DMS114 treated with DMSO at 0.1 percent for 48 hours (cell line): ENCODE measurements around the gene RPH3AL.
"Not testable (repeated sequence)": the region's sequence is repeated elsewhere in the genome, so short reads cannot be mapped to it uniquely, and the experiment has no call there.

ENCODE experiments used
- DNase-seq: peaks from one replicate; lab custom pipeline; 2025; ENCODE audit not compliant: unreplicated experiment; lab: John Stamatoyannopoulos, UW

The RPH3AL gene

DNA sequence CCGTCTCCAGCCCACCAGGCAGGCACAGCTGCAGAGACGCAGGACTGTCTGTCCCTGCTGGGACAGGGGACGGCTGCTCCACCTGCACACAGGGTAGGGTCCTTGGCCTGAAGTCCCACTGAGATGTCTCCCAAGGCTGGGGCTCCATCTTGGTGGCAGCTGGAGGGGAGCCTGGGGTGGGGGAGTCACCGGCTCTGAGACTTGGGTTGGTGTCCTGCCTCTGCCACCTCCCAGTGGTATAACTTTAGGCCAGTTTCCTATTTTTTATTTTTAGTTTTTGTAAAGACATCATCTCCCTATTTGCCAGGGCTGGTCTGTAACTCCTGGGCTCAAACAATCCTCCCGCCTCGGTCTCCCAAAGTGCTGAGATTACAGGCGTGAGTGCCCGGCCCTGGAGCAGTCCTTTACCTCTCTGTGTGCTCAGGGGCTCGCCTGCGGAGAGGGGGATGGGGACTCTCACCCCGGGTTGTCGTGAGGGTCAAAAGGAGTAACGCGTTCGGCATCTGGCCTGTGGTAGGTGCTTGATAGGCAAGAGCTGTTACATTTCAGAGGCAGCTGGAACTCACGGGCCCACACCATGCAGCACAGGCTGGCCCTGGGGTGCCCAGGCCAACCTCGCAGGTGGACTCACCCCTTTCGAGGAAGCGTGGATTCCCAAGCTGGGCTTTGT, 124.5 kb downstream of the RPH3AL start:
- DNase-seq: no peak

DNA sequence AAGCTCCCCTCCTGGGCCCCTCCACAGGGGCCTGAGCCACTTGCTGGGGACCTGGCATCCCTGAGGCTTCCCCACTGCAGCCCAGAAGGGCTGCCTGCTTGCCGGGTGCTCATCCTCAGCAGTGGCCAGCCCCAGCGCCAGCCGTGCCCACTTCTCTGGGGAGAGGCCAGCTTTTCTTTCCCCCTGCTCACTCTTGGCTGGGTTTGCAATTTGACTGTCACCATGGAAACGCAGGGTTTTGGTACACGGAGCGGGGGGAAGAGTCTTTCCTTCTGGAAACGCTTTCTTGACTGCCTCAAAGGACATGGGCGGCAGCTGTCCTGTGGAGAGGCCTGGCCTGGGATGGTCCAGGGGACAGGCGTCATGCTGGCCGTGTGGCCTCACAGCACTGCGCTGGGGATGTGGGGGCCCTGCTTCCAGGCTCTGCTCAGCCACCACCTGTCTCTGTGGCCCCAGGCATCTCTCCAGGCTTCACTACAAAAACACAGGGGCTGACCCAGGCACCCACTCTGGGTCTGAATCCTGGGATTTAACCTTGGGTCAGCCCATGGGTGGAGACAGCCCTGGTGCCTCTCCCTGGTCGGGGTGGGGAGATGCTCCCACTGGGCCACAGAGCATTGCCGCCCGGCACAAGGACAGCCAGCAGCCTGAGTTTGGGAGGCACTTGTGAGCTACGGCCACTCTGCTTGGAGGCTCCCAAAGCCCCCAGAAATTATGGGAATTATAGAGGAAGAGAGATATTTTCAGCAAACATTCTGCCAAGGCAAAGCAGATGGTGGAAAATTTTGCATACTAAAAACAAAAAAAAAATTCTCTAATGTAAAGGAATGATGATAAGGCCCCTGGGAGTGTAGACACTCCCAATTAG, 125.3 kb downstream of the RPH3AL start:
- DNase-seq: no peak

DNA sequence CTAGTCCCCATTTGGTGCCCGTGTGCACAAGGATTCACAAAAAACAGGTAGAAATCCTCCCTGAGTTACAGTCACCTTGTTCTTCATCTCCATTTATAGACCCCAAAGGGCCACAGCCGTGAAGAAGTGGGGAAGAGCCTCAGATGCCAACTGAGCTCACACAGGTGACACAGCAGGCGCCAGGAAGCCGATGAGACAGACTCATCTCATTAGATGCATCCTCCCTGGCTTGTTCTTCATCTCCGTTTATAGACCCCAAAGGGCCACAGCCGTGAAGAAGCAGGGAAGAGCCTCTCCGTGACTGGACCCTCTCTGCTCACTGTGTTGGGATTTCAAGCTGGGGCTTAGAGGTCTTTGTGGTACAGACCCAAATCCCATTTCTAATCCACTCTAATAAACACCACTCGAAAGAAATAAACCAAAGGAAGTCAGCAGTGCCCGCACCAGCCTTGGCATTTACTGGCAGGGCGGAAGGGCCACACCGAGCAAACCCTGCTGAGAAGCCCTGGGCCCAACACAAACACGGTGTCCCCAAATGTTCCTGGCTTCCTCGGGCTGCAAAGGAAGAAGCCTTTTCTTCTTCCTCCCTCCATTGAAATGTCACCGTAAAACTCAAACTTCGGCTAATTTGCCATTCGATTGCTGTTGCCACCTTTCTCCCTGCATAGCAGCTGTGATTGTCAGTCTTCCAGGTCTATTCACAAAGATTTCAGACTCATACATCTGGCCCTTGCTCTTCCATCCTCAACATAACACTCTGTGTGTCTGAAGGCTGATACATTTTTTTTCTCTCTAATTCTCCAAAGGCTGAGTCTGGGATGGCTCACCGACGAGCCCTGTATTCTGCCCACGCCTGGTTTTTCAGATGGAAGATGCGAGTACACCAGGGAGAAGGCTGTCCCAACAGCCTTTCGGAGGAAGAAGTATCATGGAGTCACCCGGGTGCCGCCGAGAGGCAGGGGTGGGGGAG, 126.2 kb downstream of the RPH3AL start:
- no peak for DNase-seq

DNA sequence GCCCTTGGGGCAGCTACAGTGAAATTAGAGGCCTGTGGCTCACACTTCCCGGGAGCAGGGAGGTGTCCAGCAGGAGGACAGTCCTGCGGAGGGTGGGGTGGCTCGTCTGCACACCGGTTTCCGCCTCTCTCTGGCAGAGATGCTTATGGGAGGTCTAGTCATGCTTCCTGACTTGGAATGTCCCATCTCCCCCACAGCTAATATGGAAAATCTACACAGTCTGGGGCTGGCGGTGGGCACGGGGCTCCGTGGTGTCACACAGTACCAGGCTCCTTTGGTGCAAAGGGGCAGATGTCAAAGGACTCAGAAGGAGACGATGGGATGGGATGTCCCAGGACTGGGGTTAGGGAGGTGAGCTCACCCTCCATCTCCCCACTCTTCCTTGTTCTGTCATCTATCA, 127.1 kb downstream of the RPH3AL start:
- DNase-seq: no peak

DNA sequence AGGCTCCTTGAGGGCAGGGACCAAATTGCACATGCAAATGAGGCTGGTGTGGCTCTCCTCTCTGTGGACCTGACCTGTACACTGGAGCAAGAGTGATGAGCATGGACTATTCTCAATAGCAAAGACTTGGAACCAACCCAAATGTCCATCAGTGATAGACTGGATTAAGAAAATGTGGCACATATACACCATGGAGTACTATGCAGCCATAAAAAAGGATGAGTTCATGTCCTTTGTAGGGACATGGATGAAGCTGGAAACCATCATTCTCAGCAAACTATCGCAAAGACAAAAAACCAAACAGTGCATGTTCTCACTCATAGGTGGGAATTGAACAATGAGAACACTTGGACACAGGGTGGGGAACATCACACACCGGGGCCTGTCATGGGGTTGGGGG, 128.0 kb downstream of the RPH3AL start:
- not testable (repeated sequence) for DNase-seq

DNA sequence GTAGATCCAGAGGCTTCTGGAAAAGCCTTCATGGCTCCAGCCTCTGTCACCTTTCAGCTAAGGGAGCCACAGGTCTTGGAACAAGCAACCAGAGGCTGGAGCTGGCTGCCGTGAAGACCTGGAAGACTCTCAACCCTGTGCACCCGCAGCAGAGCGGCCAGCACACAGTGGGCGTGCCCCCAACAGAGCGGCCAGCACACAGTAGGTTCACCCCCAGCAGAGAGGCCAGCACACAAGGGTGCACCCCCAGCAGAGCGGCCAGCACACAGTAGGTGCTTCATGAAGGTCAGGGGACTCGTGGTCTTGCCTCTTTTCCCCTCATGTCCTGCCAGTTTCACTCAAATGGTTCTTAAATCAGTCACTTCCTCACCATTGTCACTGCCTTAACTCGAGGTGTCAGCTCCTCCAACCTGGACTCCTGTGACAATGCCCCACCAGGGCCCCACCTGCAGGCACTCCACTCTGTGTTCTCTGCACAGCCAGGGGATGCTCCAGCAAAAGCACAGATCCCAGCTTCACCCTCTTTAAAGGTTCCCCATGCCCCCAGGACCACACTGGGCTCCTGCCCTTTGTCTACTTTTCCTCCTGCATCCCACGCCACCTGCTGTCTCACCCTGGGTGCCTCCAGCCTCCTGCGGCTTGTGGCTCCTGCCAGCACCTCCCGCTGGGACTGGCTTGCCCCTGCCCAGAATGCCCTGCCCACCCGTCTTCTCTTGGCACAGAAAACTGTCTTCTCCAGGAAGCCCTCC, 128.7 kb downstream of the RPH3AL start:
- no peak for DNase-seq

DNA sequence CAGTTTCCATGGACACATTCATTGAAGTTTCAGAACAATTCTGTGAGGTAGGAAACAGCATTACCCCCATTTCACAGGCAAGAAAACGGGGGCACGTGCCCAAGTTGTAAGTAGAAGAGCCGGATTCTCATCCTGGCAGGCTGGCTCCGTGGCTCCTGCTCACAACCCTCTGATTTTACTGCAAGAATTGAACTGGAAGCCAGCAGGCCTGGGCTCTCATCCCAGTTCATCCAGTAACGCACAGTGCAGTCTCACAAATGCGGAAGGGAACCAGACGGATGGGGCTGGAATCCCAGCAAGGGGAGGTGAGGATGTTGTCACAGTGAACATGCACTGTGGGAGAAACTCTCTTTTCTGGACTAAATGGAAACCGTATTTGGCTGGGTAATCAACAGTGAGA, 130.4 kb downstream of the RPH3AL start:
- DNase-seq: no peak

DNA sequence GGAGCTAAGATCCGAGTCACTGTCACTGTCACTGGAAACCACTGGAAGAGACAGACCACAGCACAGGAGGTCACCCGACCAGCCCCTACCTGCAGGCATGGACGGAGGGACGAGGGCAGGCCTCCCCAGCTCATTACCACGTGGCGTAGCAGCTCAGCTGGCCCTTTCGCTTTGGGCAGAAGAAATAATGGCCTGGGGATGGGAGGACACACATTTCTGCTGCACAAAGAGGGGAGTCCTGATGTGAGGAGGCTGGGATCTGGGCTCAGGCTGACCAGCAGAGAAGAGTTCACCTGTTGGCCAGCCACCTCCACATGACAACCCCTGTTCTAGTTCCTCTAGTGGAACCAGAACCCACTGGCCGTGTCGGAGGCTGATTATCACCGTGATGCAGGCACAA, 132.9 kb downstream of the RPH3AL start:
- DNase-seq: no peak

DNA sequence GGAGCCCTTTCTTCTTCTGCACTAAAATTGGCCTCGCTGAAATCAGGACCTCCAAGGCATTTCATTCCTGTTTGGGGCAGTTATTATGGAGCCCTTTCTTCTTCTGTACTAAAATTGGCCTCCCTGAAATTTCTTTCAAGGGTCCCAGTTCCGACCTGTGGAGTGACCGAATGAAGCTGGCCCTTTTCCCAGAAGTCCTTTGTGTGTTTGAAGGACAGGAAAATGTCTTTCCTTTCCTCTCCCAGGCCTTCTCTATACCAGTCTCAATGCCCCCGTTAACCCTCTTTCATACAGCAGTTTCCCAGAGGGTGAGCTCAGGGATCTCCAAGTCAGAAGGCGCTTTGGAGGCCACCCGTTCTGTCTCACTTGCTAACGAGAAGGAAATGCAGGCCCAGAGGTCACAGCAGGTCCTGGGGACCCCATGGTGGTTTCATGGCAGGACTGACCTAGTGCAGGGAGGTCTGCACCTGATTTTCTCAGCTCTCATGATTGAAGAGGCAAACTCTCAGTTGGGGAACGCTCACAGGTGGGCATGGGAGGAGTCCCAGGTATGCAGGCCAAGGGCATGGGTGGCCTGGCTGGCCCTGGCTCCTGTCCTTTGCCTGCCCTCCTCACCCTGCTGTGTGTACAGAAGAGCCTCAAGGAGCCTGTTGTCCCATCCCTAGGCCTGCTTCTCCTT, 134.0 kb downstream of the RPH3AL start:
- no peak for DNase-seq

DNA sequence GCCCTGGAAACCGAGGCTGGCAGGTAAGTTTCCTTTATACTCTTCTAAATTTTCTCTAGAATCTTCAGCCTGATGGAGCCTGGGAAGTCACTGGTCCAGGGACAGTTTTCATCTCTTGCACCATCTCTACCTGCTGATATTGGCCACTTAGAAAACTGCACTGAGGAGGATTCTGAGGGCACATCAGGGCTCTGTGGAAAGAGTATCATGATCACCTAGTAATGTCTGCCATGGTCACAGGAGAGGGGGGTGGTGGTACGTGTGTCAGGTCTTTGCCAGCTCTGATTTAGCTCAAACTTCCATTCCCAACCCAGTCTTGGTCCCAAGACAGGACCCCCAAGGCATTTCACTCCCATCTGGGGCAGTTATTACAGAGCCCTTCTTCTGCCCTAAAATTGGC, 136.0 kb downstream of the RPH3AL start:
- DNase-seq: no peak

DNA sequence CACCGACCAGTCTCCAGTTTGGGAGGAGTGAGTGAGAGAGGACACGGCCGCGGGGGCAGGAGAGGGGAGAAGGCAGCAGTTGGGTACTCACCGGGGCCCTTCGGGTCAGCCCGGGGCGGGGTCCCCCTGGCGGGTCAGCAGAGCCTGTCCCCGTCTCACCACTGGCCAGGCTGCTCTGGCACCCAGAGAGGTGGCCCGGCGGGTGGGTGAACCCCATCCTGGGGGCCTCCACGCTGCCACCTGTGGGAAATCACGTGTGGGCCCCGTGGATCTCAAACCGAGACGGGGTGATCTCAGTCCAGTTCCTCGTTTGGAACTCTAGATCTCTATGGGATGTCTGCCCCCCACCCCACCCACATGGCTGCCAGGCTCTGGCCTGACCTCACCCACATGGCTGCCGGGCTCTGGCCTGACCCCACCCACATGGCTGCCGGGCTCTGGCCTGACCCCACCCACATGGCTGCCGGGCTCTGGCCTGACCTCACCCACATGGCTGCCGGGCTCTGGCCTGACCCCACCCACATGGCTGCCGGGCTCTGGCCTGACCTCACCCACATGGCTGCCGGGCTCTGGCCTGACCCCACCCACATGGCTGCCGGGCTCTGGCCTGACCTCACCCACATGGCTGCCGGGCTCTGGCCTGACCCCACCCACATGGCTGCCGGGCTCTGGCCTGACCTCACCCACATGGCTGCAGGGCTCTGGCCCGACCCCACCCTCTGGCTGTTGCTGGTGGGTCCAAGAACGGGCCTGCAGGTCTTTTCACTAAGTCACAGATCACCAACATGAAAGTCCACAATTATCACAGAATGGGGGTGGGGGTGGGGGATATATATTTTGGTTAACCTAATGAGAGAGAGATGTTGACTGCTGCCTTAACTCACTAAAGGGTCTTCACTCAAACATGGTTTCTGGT, 136.8 kb downstream of the RPH3AL start:
- DNase-seq: not testable (repeated sequence)

DNA sequence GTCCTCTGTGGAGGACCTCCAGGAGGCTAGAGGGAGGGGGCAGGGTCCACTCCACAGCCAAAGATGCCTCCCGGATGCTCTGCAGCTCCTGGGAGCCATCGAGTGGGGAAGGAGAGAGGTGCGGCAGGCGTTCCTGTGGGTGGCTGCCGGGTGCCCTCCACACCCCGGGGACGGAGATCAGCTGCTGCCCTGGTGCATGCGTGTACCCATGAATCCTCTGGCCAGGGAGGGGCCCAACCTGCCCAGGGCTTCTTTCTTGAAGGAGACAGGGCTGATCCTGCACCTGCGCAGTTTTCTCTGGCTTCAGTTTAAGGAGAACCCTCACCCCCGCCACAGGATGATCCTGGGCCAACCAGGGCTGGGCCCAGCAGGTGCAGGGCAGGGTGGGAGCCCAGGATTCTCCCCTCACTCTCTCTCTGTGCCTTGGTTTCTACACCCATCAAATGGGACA, 137.7 kb downstream of the RPH3AL start:
- no peak for DNase-seq

DNA sequence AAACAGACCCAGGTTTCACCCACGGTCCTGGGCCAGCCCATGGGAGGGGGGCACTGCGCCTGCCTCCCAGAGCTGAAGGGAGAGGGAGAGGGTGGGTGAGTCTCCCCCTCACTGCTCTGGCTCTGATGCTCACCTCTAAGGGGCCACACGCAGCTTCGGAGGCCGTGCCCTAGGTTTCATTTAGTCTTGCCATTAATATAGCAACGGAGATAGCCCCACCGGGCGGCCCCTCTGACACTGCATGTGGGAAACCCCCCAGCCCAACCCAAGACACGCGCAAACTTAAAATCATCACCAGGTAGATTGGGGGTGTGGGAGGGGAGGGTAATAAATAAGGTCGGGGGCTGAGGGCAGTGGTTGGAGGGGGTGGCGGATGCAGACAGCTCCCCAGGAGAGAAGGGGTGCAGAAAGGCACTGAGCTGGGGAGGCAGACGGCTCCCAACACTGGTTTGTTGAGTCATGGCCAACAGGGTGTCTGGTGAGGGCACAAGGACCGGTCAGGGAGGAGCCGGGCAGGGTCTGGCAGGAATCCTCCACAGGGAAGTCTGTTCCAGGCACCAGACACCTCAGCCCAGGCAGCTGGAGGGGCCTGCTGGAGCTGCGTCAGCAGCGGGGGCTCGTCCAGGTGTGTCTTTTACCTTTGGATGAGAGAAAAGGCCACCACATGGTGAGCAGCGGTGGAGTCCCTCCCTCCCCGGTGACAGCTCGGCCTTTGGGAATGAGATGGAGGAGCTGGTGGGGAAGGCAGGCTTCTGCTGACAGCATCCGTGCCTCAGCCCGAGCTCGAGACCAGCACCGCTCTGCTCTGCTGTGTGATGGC, 139.1 kb downstream of the RPH3AL start:
- no peak for DNase-seq

DNA sequence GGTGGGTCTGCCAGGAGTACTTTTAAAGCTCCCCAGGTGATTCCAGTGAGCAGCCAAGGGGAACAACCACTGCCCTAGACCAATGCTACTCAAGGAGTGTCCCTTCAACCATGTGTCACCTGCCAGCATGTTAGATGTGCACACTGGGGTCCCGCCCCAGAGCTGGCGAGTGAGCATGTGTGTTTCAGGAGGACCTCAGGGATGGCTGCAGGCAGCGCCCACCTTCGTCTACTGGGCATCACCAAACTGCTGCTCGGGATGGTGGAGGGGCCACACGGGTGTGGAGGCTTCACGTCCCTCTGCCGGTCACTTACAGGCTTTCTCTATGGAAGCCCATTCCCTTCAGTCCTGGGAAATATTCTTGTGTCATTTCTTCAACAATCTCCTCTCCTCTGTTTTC, 142.2 kb downstream of the RPH3AL start:
- no peak for DNase-seq

DNA sequence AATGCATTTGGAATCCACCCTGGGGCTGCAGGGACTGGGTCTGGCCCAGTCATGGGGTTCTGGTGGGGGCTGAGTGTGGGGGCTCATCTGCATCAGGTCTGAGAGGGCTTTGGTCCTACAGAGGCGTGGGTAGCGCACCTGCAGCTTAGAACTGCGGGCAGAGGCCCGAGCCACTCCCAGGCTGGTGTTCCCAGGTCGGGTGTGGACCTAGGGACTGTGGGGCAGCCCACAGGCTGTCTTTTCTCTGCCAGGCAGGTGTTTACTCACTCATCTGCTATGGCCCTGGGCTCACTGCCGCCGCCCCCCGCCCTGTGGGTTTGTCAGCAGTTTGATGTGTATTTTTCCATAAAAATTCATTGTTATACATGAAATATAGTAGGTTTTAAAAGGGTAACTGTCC, 144.2 kb downstream of the RPH3AL start:
- no peak for DNase-seq

DNA sequence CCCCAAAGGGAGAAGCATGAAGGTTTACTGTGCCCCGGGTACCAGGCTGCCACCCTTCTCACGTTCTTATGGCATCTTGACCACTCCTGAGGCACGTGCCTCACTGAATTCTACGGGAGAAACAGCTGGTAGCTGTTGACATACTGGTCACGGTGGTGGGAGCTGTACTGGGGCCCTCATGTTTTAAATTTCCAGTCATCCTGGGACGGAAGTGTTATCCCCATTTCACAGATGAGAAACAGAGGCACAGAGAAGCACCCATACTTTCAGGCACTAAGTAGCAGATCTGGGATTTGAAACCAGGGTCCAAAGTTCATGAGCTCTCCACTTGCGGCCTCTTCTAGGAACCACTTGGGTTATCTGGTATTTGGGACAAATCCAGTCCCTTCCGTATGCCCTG, 144.8 kb downstream of the RPH3AL start:
- DNase-seq: no peak

DNA sequence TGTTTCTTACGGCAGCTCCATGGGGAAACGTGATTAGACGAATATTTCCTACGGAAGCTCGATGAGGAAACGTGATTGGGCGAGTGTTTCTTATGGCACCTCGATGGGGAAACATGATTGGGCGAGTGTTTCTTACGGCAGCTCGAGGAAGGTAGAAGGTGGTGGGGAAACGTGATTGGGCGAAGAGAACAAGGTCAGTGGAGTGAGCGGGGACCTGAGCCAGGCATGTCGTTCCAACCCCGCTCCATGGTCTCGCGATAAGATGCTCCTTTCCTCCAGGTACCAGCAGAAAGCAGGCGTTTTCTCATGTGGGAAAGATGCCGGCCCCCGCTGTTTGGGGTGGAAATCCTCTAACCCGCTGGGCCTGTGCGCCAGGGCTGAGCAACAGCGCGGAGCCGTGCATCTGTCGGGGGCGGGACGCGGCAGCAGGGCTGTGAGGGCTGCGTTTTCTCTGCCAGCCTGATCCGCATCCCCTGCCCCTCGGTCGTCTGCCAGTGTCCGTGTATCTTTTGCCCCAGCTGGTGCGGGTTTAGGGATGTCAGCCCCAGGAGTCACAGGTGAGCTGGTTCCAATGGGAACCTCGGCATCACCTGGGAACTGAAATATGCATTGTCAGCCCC, 145.6 kb downstream of the RPH3AL start:
- no peak for DNase-seq

DNA sequence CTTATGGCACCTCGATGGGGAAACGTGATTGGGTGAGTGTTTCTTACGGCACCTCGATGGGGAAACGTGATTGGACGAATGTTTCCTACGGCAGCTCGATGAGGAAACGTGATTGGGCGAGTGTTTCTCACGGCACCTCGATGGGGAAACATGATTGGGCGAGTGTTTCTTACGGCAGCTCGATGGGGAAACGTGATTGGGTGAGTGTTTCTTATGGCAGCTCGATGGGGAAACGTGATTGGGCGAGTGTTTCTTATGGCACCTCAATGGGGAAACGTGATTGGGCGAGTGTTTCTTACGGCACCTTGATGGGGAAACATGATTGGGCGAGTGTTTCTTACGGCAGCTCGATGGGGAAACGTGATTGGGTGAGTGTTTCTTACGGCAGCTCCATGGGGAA, 146.1 kb downstream of the RPH3AL start:
- DNase-seq: not testable (repeated sequence)
